Glomerular visceral epithelial cell (primary cell): ENCODE measurements around the gene TEN1.
A peak's percentile ranks its signal among the peaks of the same experiment; 100 is the strongest.

Source experiments
- DNase-seq: peaks from one replicate; pipeline ENCODE4 v3.0.0-alpha.2; 2016; ENCODE audit errors: extremely low spot score

TEN1 gene

GRCh38 chr17:76005263-76006149 is 26.5 kb downstream of the TEN1 start:
- DNase-seq = peak; percentile 71

DNA sequence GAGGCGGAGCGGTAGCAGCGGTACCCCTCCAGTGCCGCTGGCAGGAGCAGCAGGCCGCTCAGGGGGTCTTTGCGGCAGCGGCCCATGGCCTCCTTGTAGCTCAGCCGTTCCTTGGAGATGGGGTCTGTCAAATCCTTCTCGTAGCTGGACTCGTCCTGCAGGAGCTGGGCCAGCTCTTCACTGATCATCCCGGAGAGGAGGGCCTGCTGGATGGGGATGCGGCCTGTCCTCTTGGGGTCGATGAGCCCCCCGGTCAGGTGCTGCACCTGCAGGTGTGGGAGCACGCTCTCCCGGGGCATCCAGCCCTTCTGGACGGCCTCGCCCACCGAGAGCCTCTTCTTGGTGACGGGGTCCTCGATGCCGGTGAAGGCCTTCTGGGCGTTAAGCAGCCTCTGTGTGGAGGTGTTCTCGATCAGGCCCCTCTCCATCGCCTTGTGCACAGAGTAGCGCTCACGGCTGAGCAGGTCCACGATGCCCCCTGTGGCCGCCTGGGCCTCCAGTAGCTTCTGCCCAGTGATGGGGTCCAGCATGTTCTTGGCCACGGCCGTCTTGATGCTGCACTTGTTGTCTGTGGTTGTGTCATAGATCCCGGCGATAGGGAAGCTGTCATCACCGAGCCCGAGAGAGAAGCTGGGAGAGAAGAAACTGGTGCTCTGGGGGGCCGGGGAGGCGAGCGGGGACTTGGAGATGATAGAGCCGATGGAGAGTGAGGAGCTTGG is 28.2 kb downstream of the TEN1 start:
- no peak for DNase-seq

GRCh38 chr17:76007850-76008165 is 28.8 kb downstream of the TEN1 start:
- DNase-seq = no peak

GRCh38 chr17:76008208-76008607 is 29.2 kb downstream of the TEN1 start:
- no peak for DNase-seq

- DNase-seq = no peak
Measured at GRCh38 chr17:76008630-76009425, 29.8 kb downstream of the TEN1 start.

- no peak for DNase-seq
Measured at GRCh38 chr17:76009447-76009846, 30.4 kb downstream of the TEN1 start.

GRCh38 chr17:76009969-76010661 is 31.1 kb downstream of the TEN1 start:
- DNase-seq = no peak

- no peak for DNase-seq
Measured at GRCh38 chr17:76011951-76012350, 32.9 kb downstream of the TEN1 start.

DNA sequence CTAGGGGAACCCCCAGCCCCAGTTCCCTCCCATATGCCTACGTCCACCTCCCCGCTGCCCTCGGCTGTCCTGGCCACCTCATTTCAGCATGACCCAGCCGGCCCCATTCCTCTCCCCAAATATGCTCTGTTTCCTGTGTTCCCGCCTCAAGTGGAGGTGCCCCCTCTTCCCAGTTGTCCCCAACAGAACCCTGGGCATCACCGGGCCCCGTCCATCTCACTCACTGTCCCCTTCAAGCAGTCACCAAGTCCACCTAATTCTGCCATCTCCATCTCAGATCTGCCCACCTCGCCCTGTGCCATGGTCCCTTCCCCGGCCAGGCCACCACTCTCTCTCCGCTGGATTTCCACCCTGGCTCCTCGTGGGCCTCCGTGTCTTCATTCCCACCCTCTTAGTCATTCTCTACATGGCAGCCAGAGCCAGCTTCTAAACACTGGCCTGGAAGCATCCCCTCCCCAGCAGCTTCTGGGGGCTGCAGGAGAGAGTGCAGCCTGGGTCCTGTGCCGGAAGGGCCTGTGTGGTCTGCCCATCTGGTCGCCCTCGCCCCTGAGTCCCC is 34.4 kb downstream of the TEN1 start:
- no peak for DNase-seq

DNA sequence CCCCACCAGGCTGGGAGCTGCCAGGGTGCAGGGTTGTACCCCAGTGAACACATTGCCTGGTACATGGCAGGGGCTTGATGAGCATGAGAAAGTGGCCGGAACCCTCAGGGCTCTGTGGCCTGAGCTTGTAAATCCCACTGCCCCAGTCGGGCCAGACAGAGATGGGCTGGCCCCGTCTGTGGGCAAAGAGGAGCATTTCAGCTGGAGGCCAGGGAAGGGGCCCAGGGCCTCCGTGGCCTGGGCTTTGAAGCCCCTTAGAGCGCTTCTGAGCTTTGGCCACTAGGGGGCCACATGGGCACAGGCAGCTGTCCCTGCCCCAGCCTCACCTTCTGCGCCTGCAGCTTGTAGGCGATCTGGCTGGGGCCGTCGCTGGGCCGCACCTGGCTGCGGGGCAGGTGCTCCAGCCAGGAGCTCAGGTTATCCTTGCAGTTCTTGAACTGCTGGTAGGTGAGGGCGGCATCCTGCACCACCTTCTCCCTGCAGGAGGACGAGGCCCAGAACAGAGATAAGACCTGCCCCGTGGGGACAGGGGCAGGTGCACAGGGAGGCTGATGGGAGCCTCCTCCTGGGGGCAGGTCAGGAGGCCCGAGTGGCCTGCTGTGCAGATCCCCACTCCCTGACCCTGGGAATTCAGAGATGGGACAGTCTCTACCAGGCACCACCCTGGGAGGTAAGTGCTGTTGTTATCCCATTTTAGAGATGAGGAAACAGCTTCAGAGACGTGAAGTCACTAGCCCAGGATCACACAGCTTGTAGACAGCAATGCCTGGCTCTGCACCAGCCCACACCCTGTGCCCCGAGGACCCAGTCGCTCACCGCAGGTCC is 35.3 kb downstream of the TEN1 start:
- peak; percentile 68 for DNase-seq

- DNase-seq = no peak
Measured at GRCh38 chr17:76014925-76015261, 35.9 kb downstream of the TEN1 start.

- no peak for DNase-seq
Measured at GRCh38 chr17:76017481-76018339, 38.7 kb downstream of the TEN1 start.

DNA sequence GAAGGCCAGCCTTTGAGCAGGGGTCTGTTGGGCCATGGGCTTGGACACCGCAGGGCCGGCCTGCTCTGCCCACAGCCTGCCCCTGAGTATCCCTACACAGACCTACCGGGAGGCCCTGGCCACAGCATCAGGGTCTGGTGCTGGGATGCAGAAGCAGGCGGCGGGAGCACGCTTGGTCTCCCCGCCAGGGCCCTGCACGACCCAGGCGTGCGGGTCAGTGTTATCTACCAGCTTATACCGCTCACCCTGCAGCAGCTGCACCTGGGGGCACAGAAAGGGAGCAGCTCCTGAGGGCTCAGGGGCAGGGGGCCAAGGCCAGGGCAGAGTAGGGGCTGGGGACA is 39.3 kb downstream of the TEN1 start:
- DNase-seq = no peak

GRCh38 chr17:76018801-76019200 is 39.8 kb downstream of the TEN1 start:
- DNase-seq = no peak

DNA sequence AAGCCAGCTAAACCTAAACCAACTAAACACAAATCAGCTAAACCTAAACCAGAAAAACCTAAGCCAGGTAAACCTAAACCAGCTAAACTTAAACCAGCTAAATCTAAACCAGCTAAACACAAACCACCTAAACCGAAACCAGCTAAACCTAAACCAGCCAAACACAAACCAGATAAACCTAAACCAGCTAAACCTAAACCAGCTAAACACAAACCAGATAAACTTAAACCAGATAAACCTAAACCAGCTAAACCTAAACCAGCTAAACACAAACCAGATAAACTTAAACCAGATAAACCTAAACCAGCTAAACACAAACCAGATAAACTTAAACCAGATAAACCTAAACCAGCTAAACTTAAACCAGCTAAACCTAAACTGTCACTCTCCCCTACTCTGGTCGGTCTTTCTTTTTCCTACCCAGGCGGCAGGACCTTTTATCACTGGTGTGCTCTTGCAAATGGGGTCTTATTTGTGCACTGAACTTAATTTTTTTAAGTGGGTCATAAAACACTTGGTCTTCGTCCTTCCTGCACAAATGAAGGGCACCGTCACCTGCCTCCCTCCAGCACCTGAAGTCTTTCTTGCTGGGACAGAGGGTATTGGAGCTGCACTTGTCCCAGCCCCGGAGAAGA is 40.9 kb downstream of the TEN1 start:
- no peak for DNase-seq

GRCh38 chr17:76022285-76022684 is 43.2 kb downstream of the TEN1 start:
- no peak for DNase-seq

- DNase-seq = no peak
Measured at GRCh38 chr17:76022973-76023899, 44.2 kb downstream of the TEN1 start.

DNA sequence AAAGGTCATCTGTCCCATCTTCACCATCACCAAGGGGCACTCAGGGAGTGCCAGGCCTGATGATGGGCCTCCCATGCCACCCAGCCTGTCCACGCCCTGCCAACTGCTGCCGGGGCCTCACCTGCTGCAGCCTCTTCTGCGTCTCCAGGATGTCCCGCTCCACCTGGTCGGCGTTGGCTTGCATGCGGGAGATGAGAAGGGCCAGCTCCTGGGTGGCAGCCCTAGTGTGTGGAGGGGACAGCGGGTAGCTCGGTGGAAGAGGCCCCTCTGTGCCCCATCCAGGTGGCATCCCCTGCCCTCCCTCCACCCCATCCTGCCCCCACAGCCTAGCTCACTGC is 44.8 kb downstream of the TEN1 start:
- DNase-seq = no peak

DNA sequence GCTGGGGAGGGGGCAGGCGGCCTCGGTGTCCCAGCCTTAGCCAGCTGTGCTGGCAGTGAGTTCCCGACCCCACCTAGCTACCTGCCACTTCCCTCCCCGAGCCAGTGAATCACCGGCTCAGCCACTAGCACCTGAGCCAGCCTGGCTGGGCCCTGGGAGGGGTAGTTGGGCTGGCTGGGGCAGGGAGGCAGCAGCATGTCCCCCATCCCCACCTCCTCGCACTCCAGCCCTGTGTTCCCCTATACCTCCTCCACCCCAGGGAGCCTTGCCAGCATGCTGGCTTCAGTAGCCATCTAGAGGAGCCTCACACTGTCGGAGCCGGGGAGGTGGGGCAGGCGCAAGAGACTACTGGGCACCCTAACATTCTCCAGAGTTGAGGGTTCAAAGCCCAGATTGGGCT is 45.3 kb downstream of the TEN1 start:
- DNase-seq = no peak
